ENCODE results near the gene KMT2C. TPM values are rescaled to one million over a fixed set of nuclear protein-coding genes. Genes with fewer than 3 reads are reported as not detected.

The KMT2C gene
- total RNA-seq, 4 donors from 2014 or later = 44.1 to 67.6 (median 63.9) TPM

DNA sequence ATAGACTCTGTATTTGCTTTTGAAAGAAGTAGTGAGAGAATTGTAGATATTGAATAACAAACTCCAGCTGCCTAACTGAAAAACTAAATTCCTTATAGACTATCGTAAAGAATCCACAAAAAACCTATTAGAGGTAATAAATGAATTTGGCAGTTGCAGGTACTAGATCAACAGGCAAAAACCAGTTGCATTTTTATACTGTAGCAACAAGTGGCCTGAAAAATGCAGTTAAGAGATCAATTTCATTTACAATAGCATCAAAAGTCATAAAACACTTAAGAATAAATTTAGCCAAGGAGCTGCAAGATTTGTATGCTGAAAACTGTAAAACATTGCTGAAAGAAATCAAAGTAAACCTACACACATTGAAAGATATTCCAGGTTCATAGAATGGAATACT, 340.0 kb downstream of the KMT2C start:
- no peak for TF ChIP-seq POLR2A (IDR thresholded peaks at IDR 0.05)
- H3K36me3 ChIP-seq = no peaks in the 10 kb centered on the region
- no peaks in the 10 kb centered on the region for H3K9me3 ChIP-seq
- H3K4me3 ChIP-seq = no peak overlapping the region
- intact Hi-C loops (cut with DNase I; ENCODE audit: low total_unique reads) (no loop called here), in situ Hi-C loops (cut with MboI; ENCODE audit: low sequenced_read_pairs in 4 of 4) (no loop called here)
- H3K27me3 ChIP-seq = no peaks in the 10 kb centered on the region
- H3K27ac ChIP-seq = no peak overlapping the region
- peaks cover 0 to 2% of the 10 kb centered on the region in 2 donors for H3K4me1 ChIP-seq
- ATAC-seq (no peak), DNase-seq (no peak)

- no peaks in the 10 kb centered on the region for H3K9me3 ChIP-seq
- H3K27me3 ChIP-seq = no peaks in the 10 kb centered on the region
- H3K4me1 ChIP-seq = no peaks in the 10 kb centered on the region
- H3K36me3 ChIP-seq = no peaks in the 10 kb centered on the region
- intact Hi-C loops (cut with DNase I; ENCODE audit: low total_unique reads) (no loop called here), in situ Hi-C loops (cut with MboI; ENCODE audit: low sequenced_read_pairs in 4 of 4) (no loop called here)
- TF ChIP-seq, protein P1, sequence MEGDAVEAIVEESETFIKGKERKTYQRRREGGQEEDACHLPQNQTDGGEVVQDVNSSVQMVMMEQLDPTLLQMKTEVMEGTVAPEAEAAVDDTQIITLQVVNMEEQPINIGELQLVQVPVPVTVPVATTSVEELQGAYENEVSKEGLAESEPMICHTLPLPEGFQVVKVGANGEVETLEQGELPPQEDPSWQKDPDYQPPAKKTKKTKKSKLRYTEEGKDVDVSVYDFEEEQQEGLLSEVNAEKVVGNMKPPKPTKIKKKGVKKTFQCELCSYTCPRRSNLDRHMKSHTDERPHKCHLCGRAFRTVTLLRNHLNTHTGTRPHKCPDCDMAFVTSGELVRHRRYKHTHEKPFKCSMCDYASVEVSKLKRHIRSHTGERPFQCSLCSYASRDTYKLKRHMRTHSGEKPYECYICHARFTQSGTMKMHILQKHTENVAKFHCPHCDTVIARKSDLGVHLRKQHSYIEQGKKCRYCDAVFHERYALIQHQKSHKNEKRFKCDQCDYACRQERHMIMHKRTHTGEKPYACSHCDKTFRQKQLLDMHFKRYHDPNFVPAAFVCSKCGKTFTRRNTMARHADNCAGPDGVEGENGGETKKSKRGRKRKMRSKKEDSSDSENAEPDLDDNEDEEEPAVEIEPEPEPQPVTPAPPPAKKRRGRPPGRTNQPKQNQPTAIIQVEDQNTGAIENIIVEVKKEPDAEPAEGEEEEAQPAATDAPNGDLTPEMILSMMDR (IDR thresholded peaks at IDR 0.05 in 4 of 5, conservative IDR thresholded peaks at IDR 0.05 in 1 of 5) = no peak
- no peak for TF ChIP-seq POLR2A (IDR thresholded peaks at IDR 0.05)
- no peak for DNase-seq
- no peak overlapping the region for H3K4me3 ChIP-seq
- no peak overlapping the region for H3K27ac ChIP-seq
- ATAC-seq = no peak
Measured at GRCh38 chr7:152093717-152094116, 342.1 kb downstream of the KMT2C start.

DNA sequence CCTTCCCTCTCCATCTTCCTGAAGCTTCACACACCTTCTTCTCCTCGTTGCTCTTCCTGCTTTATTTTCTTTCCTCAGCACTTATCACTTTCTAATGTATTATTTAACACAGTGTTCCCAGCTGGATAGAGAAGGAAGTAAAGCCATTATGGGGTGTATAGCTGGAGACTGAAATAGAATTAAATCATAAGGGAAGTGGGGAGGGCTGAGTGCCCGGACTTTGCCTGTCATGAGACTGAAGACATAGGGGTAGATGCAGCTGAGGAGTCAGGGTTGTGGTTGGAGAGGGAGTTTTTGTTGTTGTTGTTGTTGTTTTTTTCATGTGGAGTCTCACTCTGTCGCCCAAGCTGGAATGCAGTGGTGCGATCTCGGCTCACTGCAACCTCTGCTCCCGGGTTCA, 345.1 kb downstream of the KMT2C start:
- no peak for DNase-seq
- TF ChIP-seq, protein P1 (IDR thresholded peaks at IDR 0.05 in 4 of 5, conservative IDR thresholded peaks at IDR 0.05 in 1 of 5) = no peak
- TF ChIP-seq POLR2A (IDR thresholded peaks at IDR 0.05) = no peak
- intact Hi-C loops (cut with DNase I; ENCODE audit: low total_unique reads) = no loop called here
- H3K4me1 ChIP-seq = peaks cover 0 to under 1% of the 10 kb centered on the region in 2 donors
- in situ Hi-C loops (cut with MboI; ENCODE audit: low sequenced_read_pairs in 4 of 4) = no loop called here
- H3K27ac ChIP-seq = no peak overlapping the region
- H3K9me3 ChIP-seq = no peaks in the 10 kb centered on the region
- H3K27me3 ChIP-seq = no peaks in the 10 kb centered on the region
- H3K36me3 ChIP-seq = no peaks in the 10 kb centered on the region
- ATAC-seq = no peak
- no peak overlapping the region for H3K4me3 ChIP-seq

DNA sequence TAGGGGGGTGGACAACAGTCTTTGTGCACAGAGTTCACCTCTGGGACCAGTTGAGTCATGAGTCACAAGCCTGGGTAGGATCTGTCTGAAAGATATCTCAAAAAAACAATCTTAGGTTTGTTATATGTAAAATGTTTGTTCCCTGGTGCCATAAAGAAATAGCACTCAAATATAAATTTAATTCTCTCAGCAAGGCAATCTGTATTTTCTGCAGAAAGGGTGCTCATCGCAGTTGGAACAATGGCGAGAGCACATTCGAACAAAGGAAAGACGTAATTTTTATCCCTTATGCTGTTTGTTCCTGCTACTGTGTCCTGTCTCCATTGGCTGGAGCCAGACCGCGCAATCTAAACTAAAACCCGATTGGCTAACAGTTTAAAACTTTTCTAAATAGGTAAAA, 346.6 kb downstream of the KMT2C start:
- intact Hi-C loops (cut with DNase I; ENCODE audit: low total_unique reads) = no loop called here

DNA sequence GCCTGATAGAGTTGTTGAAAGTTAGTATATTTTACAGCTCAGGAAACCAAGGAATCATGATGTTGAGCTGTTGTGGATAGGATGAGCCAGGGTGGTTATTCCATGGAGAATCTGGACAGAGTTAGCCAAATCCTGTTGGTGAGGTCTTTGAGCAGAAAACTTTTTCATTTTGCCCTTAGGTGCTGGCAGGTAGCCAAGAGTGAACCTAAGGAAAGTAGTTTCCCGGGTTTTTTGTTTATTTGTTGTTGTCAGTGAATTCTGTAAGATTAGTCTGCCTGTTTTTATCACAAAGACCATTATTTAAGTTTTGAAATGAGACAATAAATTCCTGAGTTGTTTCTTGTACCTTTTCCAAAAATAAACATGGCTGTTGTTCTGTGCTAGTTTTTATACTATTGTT, 349.3 kb downstream of the KMT2C start:
- Histone ChIP-seq H3K4me3 (no peak overlapping the region), H3K27ac (no peak overlapping the region), H3K9me3 (no peaks in the 10 kb centered on the region), H3K27me3 (no peaks in the 10 kb centered on the region), H3K36me3 (no peaks in the 10 kb centered on the region), H3K4me1 (peaks cover 5 to 27% of the 10 kb centered on the region in 2 donors)
- in situ Hi-C loops (cut with MboI; ENCODE audit: low sequenced_read_pairs in 4 of 4) (no loop called here), intact Hi-C loops (cut with DNase I; ENCODE audit: low total_unique reads) (no loop called here)
- ATAC-seq (no peak), DNase-seq (no peak)
- no peak for TF ChIP-seq POLR2A (IDR thresholded peaks at IDR 0.05)
- TF ChIP-seq, protein P1 (IDR thresholded peaks at IDR 0.05 in 4 of 5, conservative IDR thresholded peaks at IDR 0.05 in 1 of 5) = no peak

More for the DNA sequence above, 346.6 kb downstream of the KMT2C start:
- DNase-seq (no peak), ATAC-seq (no peak)
- Histone ChIP-seq H3K4me1 (peaks cover 5 to 9% of the 10 kb centered on the region in 2 donors), H3K27me3 (no peaks in the 10 kb centered on the region), H3K9me3 (no peaks in the 10 kb centered on the region), H3K36me3 (no peaks in the 10 kb centered on the region), H3K4me3 (no peak overlapping the region), H3K27ac (no peak overlapping the region)
- no peak for TF ChIP-seq POLR2A (IDR thresholded peaks at IDR 0.05)
- TF ChIP-seq, protein P1 (IDR thresholded peaks at IDR 0.05 in 4 of 5, conservative IDR thresholded peaks at IDR 0.05 in 1 of 5) = no peak
- in situ Hi-C loops (cut with MboI; ENCODE audit: low sequenced_read_pairs in 4 of 4) = no loop called here

All from gastrocnemius medialis (tissue), 4 donors.